Measurements from ENCODE around the gene HOXD1.

DNA sequence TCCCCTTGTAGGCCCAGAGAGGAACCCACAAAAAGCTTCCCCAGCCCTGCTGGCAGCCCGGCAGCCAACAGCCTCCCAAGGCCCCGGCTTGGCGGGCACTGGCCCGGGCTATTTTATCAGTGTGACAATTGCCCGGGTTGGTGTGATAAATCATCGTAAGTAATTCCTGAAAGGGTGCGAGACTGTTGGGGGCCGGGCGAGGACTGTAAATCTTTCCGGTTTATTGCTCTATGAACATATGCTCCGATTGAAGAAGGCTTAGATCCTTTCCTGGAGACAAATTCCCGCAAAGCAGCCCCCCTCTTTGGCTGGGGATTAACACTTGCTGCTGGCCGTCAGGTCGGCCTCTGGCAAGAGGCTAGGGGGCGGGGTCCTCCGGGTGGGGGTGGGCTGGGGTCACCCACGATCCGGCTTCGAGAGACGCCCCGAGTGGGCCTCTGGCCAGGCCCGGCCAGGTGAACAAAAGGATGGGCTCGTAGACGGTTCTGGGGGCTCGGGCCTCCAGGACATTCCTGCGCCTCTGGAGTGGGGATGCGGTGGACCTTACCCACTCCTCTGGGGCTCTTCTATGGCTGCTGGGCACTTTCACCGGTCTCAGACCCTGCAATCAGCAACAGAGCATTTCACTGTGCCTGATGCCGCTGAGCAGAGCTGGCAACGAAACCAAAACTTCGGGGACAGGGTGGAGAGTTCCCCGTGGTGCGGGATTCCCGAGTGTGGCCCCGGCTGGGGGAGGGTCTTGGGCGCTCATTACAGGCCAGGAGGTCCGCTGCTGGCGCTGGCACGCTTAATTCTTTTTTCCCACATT is 29.4 kb upstream of the HOXD1 start:
- TF ChIP-seq, protein P1, sequence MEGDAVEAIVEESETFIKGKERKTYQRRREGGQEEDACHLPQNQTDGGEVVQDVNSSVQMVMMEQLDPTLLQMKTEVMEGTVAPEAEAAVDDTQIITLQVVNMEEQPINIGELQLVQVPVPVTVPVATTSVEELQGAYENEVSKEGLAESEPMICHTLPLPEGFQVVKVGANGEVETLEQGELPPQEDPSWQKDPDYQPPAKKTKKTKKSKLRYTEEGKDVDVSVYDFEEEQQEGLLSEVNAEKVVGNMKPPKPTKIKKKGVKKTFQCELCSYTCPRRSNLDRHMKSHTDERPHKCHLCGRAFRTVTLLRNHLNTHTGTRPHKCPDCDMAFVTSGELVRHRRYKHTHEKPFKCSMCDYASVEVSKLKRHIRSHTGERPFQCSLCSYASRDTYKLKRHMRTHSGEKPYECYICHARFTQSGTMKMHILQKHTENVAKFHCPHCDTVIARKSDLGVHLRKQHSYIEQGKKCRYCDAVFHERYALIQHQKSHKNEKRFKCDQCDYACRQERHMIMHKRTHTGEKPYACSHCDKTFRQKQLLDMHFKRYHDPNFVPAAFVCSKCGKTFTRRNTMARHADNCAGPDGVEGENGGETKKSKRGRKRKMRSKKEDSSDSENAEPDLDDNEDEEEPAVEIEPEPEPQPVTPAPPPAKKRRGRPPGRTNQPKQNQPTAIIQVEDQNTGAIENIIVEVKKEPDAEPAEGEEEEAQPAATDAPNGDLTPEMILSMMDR (IDR thresholded peaks at IDR 0.05): no peak
- TF ChIP-seq POLR2A (IDR thresholded peaks at IDR 0.05) (no peak), EP300 (IDR thresholded peaks at IDR 0.05) (no peak)

Data from tibial nerve (tissue), 4 donors.